ENCODE measurements around the gene HBS1L.
A peak's percentile ranks its signal among the peaks of the same experiment; 100 is the strongest.

HBS1L gene

DNA sequence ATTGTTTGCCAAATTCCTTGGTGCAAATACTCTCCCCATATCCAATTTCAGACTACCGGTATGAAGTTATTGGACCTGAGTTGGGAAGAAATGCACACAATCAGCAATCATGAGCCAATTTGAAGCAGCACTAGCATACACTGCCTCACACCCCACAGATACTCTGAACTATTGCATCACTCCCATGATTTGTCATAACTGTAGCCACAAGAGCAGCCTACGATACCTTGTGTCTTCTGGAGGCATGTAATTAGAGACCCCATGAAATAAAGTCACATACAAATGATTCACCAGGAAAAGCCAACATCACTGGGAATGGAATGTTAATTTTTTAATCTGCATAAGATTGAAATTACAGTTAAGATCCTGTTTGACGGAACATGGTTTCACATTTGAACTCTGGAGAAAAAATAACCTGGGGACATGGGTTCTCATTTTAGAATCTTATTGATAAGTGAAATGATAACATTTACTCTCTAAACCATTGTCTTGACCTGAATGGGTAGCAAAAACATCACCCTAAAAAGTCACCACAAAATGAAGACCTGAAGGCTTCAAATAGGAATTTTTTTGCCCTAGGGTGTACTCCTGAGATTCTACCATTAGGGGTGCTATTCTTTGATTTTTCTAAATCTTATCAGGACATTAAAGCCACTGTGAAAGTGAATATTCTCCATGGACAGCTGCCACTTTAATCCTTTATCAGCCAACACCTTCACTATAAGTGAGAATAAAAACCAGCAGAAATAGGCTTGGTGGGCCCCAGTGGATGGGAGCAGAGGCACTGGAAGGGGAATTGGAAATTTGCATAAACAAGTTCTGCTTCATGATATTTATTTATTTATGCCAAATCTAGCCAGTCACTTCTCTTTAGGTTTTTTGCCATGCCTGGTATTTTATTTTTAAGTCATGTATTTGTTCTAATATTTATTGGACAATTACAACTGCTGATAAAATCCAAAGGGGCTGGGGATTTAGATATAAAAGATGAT lies 34.5 kb upstream of the HBS1L start:
- H3K4me3 ChIP-seq (ENCODE audit: low read depth, low read length) = no peak overlapping the region
- ChIA-PET POLR2A (no interaction called here), CTCF (interaction anchor here (0.6 to 1.0 kb wide), 4 partner anchors 32 to 204 kb away, joined by 3 to 4 read pairs (median 4); no protein-coding TSS in a partner anchor)
- H3K27ac ChIP-seq (ENCODE audit: extremely low read depth, low read depth, low read length) = no peak overlapping the region
- no peaks in the 10 kb centered on the region for H3K36me3 ChIP-seq (ENCODE audit: control insufficient read depth in 2 of 2, insufficient read depth in 1 of 2, low read length in 2 of 2)
- H3K4me1 ChIP-seq (ENCODE audit: control insufficient read depth, insufficient read depth, low read length) = no peaks in the 10 kb centered on the region
- TF ChIP-seq, protein P1, sequence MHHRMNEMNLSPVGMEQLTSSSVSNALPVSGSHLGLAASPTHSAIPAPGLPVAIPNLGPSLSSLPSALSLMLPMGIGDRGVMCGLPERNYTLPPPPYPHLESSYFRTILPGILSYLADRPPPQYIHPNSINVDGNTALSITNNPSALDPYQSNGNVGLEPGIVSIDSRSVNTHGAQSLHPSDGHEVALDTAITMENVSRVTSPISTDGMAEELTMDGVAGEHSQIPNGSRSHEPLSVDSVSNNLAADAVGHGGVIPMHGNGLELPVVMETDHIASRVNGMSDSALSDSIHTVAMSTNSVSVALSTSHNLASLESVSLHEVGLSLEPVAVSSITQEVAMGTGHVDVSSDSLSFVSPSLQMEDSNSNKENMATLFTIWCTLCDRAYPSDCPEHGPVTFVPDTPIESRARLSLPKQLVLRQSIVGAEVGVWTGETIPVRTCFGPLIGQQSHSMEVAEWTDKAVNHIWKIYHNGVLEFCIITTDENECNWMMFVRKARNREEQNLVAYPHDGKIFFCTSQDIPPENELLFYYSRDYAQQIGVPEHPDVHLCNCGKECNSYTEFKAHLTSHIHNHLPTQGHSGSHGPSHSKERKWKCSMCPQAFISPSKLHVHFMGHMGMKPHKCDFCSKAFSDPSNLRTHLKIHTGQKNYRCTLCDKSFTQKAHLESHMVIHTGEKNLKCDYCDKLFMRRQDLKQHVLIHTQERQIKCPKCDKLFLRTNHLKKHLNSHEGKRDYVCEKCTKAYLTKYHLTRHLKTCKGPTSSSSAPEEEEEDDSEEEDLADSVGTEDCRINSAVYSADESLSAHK (tag by site-specific recombination; IDR thresholded peaks at IDR 0.05) = no peak
- TF ChIP-seq SP7 (tag by site-specific recombination; IDR thresholded peaks at IDR 0.05) = peak; percentile 56; the same call in 1 of the 2 replicates
- H3K9me3 ChIP-seq (ENCODE audit: control insufficient read depth, insufficient read depth, low read depth, low read length) = no peaks in the 10 kb centered on the region

DNA sequence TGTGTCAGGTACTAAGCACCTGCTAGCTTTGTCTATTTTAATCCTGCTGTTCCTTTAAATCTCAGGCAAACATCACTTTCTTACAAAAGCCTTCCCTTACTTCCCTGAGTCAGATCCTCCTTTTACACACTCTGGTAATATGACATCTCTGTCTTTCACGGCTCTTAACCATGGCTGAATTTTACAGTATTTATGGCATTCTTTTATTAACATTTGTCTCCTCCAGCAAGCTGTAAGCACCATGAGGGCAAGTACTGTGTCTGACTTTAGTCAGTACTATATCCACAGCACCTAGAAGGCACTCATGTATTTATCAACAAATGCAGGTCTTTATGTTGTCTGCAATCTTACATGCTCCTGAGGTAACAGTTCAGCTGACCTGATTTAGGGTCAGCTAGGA lies 33.7 kb upstream of the HBS1L start:
- no peaks in the 10 kb centered on the region for H3K4me1 ChIP-seq (ENCODE audit: control insufficient read depth, insufficient read depth, low read length)

DNA sequence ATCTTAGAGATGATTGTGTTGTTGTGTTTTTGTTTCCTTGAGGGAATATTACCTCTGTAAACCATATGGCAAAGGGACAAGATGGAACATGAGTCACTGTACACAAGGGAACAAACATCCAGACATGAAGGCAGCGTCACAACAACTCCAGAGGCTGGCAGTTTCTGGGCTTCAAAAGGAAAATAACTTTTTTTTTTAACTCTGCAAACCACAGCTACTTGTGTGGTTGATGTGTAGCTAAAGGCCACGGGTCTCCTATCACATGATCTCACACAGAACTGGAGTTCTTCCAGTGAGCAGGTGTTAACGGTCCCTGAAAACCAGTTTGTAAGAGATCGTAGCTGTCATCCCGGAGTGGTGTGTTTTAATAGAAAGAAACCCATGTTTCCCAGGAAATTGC lies 33.2 kb upstream of the HBS1L start:
- no peak overlapping the region for H3K4me3 ChIP-seq (ENCODE audit: low read depth, low read length)
- CTCF ChIA-PET = interaction anchor here (0.6 to 1.2 kb wide), 6 partner anchors 14 to 393 kb away, joined by 3 to 4 read pairs (median 3); partner anchors contain the start of gene HBS1L
- POLR2A ChIA-PET = interaction anchor here (1.6 kb wide), 1 partner anchor 33 kb away, joined by 4 read pairs; the partner anchor contains the start of gene HBS1L
- no peaks in the 10 kb centered on the region for H3K4me1 ChIP-seq (ENCODE audit: control insufficient read depth, insufficient read depth, low read length)
- no peaks in the 10 kb centered on the region for H3K9me3 ChIP-seq (ENCODE audit: control insufficient read depth, insufficient read depth, low read depth, low read length)
- no peaks in the 10 kb centered on the region for H3K36me3 ChIP-seq (ENCODE audit: control insufficient read depth in 2 of 2, insufficient read depth in 1 of 2, low read length in 2 of 2)
- no peak for TF ChIP-seq ZNF132 (tag by site-specific recombination; IDR thresholded peaks at IDR 0.05; ENCODE audit: borderline replicate concordance)
- TF ChIP-seq, protein P2, sequence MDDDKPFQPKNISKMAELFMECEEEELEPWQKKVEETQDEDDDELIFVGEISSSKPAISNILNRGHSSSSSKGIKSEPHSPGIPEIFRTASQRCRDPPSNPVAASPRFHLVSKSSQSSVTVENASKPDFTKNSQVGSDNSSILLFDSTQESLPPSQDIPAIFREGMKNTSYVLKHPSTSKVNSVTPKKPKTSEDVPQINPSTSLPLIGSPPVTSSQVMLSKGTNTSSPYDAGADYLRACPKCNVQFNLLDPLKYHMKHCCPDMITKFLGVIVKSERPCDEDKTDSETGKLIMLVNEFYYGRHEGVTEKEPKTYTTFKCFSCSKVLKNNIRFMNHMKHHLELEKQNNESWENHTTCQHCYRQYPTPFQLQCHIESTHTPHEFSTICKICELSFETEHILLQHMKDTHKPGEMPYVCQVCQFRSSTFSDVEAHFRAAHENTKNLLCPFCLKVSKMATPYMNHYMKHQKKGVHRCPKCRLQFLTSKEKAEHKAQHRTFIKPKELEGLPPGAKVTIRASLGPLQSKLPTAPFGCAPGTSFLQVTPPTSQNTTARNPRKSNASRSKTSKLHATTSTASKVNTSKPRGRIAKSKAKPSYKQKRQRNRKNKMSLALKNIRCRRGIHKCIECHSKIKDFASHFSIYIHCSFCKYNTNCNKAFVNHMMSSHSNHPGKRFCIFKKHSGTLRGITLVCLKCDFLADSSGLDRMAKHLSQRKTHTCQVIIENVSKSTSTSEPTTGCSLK (tag by site-specific recombination; IDR thresholded peaks at IDR 0.05) = no peak
- no peak overlapping the region for H3K27ac ChIP-seq (ENCODE audit: extremely low read depth, low read depth, low read length)

More for the DNA sequence above, 33.7 kb upstream of the HBS1L start:
- Histone ChIP-seq H3K4me3 (ENCODE audit: low read depth, low read length) (no peak overlapping the region), H3K36me3 (ENCODE audit: control insufficient read depth in 2 of 2, insufficient read depth in 1 of 2, low read length in 2 of 2) (no peaks in the 10 kb centered on the region), H3K27ac (ENCODE audit: extremely low read depth, low read depth, low read length) (no peak overlapping the region), H3K9me3 (ENCODE audit: control insufficient read depth, insufficient read depth, low read depth, low read length) (no peaks in the 10 kb centered on the region)
- POLR2A ChIA-PET = no interaction called here
- TF ChIP-seq, protein P3, sequence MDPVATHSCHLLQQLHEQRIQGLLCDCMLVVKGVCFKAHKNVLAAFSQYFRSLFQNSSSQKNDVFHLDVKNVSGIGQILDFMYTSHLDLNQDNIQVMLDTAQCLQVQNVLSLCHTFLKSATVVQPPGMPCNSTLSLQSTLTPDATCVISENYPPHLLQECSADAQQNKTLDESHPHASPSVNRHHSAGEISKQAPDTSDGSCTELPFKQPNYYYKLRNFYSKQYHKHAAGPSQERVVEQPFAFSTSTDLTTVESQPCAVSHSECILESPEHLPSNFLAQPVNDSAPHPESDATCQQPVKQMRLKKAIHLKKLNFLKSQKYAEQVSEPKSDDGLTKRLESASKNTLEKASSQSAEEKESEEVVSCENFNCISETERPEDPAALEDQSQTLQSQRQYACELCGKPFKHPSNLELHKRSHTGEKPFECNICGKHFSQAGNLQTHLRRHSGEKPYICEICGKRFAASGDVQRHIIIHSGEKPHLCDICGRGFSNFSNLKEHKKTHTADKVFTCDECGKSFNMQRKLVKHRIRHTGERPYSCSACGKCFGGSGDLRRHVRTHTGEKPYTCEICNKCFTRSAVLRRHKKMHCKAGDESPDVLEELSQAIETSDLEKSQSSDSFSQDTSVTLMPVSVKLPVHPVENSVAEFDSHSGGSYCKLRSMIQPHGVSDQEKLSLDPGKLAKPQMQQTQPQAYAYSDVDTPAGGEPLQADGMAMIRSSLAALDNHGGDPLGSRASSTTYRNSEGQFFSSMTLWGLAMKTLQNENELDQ (tag by site-specific recombination; IDR thresholded peaks at IDR 0.05; ENCODE audit: low read depth) = no peak
- no peak for TF ChIP-seq ZNF658 (tag by site-specific recombination; IDR thresholded peaks at IDR 0.05)
- no peak for TF ChIP-seq WT1 (tag by site-specific recombination; IDR thresholded peaks at IDR 0.05)
- CTCF ChIA-PET = interaction anchor here (0.7 to 0.9 kb wide), 4 partner anchors 34 to 266 kb away, joined by 3 read pairs; partner anchors contain the start of gene HBS1L

DNA sequence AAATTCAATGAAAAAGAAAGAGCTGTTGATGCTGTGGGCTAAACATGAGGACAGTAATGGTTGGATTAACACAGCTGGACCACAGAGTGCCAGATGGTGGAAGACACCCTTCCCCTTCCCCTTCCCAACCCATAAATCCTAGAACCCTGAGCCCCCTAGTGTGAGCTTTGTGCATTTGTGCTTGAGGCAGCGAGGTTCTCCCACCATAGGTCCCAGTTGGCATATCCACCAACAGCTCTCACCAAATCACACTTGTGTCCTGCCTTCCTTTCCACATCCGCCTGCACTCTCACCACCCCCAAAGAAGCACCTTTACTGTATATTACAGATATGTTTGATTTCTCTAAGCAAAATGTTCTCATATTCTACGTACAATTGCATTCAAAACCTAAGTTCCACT lies 32.8 kb upstream of the HBS1L start:
- H3K36me3 ChIP-seq (ENCODE audit: control insufficient read depth in 2 of 2, insufficient read depth in 1 of 2, low read length in 2 of 2) = no peaks in the 10 kb centered on the region
- ChIA-PET POLR2A (interaction anchor here (1.6 kb wide), 1 partner anchor 33 kb away, joined by 4 read pairs; the partner anchor contains the start of gene HBS1L), CTCF (interaction anchor here (0.6 to 1.2 kb wide), 3 partner anchors 14 to 392 kb away, joined by 3 to 4 read pairs (median 3); no protein-coding TSS in a partner anchor)
- H3K4me3 ChIP-seq (ENCODE audit: low read depth, low read length) = no peak overlapping the region
- no peak overlapping the region for H3K27ac ChIP-seq (ENCODE audit: extremely low read depth, low read depth, low read length)
- no peaks in the 10 kb centered on the region for H3K4me1 ChIP-seq (ENCODE audit: control insufficient read depth, insufficient read depth, low read length)
- H3K9me3 ChIP-seq (ENCODE audit: control insufficient read depth, insufficient read depth, low read depth, low read length) = no peaks in the 10 kb centered on the region
- TF ChIP-seq YY2 (tag by site-specific recombination; IDR thresholded peaks at IDR 0.05) = no peak
- TF ChIP-seq, protein P4, sequence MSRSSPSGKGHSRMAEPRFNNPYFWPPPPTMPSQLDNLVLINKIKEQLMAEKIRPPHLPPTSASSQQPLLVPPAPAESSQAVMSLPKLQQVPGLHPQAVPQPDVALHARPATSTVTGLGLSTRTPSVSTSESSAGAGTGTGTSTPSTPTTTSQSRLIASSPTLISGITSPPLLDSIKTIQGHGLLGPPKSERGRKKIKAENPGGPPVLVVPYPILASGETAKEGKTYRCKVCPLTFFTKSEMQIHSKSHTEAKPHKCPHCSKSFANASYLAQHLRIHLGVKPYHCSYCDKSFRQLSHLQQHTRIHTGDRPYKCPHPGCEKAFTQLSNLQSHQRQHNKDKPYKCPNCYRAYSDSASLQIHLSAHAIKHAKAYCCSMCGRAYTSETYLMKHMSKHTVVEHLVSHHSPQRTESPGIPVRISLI (tag by site-specific recombination; IDR thresholded peaks at IDR 0.05) = no peak
- no peak for TF ChIP-seq ZNF169 (tag by site-specific recombination; IDR thresholded peaks at IDR 0.05)
- no peak for TF ChIP-seq ZNF610 (tag by site-specific recombination; IDR thresholded peaks at IDR 0.05; ENCODE audit: borderline replicate concordance)
- TF ChIP-seq ZNF133 (tag by site-specific recombination; IDR thresholded peaks at IDR 0.05) = no peak
- TF ChIP-seq ZNF473 (tag by site-specific recombination; IDR thresholded peaks at IDR 0.05) = no peak
- TF ChIP-seq ZBTB21 (tag by site-specific recombination; IDR thresholded peaks at IDR 0.05) = no peak
- no peak for TF ChIP-seq ZNF626 (tag by site-specific recombination; IDR thresholded peaks at IDR 0.05)
